ENCODE measurements around the gene HGS.

DNA sequence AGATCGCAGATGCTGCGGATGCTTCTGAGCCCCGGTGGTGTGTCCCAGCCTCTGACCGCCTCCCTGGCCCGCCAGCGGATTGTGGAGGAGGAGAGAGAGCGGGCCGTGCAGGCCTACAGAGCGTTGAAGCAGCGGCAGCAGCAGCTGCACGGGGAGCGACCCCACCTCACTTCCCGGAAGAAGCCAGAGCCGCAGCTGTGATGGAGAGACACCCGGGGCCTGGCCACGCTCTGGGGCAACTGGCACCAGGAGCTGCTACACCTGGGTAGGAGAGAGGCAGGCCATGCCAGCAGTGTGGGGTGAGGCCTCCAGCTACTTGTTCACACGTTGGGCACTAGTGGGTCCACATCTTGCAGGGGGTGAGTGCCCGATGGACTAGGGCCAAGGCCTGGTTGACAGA lies 11.3 kb upstream of the HGS start:
- TF ChIP-seq POLR2AphosphoS5 (IDR thresholded peaks at IDR 0.05; ENCODE audit: low read depth, low read length) = no peak
- TF ChIP-seq EZH2 (IDR thresholded peaks at IDR 0.05; ENCODE audit: low read depth, low read length, severe bottlenecking) = no peak
- TF ChIP-seq, protein P1, sequence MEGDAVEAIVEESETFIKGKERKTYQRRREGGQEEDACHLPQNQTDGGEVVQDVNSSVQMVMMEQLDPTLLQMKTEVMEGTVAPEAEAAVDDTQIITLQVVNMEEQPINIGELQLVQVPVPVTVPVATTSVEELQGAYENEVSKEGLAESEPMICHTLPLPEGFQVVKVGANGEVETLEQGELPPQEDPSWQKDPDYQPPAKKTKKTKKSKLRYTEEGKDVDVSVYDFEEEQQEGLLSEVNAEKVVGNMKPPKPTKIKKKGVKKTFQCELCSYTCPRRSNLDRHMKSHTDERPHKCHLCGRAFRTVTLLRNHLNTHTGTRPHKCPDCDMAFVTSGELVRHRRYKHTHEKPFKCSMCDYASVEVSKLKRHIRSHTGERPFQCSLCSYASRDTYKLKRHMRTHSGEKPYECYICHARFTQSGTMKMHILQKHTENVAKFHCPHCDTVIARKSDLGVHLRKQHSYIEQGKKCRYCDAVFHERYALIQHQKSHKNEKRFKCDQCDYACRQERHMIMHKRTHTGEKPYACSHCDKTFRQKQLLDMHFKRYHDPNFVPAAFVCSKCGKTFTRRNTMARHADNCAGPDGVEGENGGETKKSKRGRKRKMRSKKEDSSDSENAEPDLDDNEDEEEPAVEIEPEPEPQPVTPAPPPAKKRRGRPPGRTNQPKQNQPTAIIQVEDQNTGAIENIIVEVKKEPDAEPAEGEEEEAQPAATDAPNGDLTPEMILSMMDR (IDR thresholded peaks at IDR 0.05; ENCODE audit: control extremely low read depth in 1 of 3, insufficient read depth in 1 of 3, low read depth in 1 of 3, low read length in 3 of 3) = no peak
- no peak for TF ChIP-seq RFX5 (IDR thresholded peaks at IDR 0.05; ENCODE audit: borderline replicate concordance, low read depth, low read length)

Data from H1 (cell line).